ENCODE results near the gene DYSF.

DYSF gene

GRCh38 chr2:71457123-71457915 lies 4.0 kb downstream of the DYSF start:
- no peak for FAIRE-seq

GRCh38 chr2:71457923-71458322 lies 4.6 kb downstream of the DYSF start:
- no peak for FAIRE-seq

- FAIRE-seq, result no peak
These were observed 5.2 kb downstream of the DYSF start for GRCh38 chr2:71458413-71459083.

GRCh38 chr2:71459084-71459431 lies 5.7 kb downstream of the DYSF start:
- FAIRE-seq, result no peak

GRCh38 chr2:71460056-71460455 lies 6.7 kb downstream of the DYSF start:
- no peak for FAIRE-seq

GRCh38 chr2:71460595-71461303 lies 7.4 kb downstream of the DYSF start:
- FAIRE-seq, result no peak

GRCh38 chr2:71461304-71461671 lies 7.9 kb downstream of the DYSF start:
- FAIRE-seq, result no peak

- FAIRE-seq, result no peak
These were observed 8.8 kb downstream of the DYSF start for GRCh38 chr2:71462056-71462605.

- FAIRE-seq, result no peak
These were observed 9.4 kb downstream of the DYSF start for GRCh38 chr2:71462641-71463341.

GRCh38 chr2:71463342-71463654 lies 9.9 kb downstream of the DYSF start:
- no peak for FAIRE-seq

GRCh38 chr2:71464389-71464788 lies 11.0 kb downstream of the DYSF start:
- no peak for FAIRE-seq

- no peak for FAIRE-seq
These were observed 12.0 kb downstream of the DYSF start for GRCh38 chr2:71465356-71465755.

GRCh38 chr2:71465961-71466300 lies 12.6 kb downstream of the DYSF start:
- no peak for FAIRE-seq

- no peak for FAIRE-seq
These were observed 13.2 kb downstream of the DYSF start for GRCh38 chr2:71466301-71467179.

- FAIRE-seq, result no peak
These were observed 13.9 kb downstream of the DYSF start for GRCh38 chr2:71467180-71467815.

- no peak for FAIRE-seq
These were observed 15.1 kb downstream of the DYSF start for GRCh38 chr2:71468279-71469015.

- FAIRE-seq, result no peak
These were observed 16.3 kb downstream of the DYSF start for GRCh38 chr2:71469403-71470398.

GRCh38 chr2:71471276-71471675 lies 17.9 kb downstream of the DYSF start:
- no peak for FAIRE-seq

- FAIRE-seq, result no peak
These were observed 18.7 kb downstream of the DYSF start for GRCh38 chr2:71472019-71472418.
